Right atrium auricular region (tissue), 2 donors: ENCODE results near the gene RPS15. TPM values are rescaled to one million over a fixed set of nuclear protein-coding genes. Genes with fewer than 3 reads are reported as not detected.

Source experiments
- DNase-seq: peaks from one replicate; pipeline ENCODE4 v3.0.0-alpha.2; 2019; ENCODE audit warnings: low spot score
- H3K27ac ChIP-seq, 2 donors: fragments of 200-600 bp; sonication (generic); 1 replicate in 1 of 2; 2 replicates in 1 of 2; pipeline ENCODE4 v1.5.1; 2016 to 2019
- H3K27me3 ChIP-seq, 2 donors: fragments of 200-600 bp; sonication (generic); one replicate each; pipeline versions ENCODE4 v1.5.1 to v1.6.0; 2017 to 2019
- H3K36me3 ChIP-seq: fragments of 200-600 bp; sonication (generic); one replicate; pipeline ENCODE4 v1.5.1; 2016
- H3K4me1 ChIP-seq, 2 donors: fragments of 200-600 bp; sonication (generic); one replicate each; pipeline versions ENCODE4 v1.5.1 to v1.6.0; 2017 to 2019
- H3K4me3 ChIP-seq, 2 donors: fragments of 200-600 bp; sonication (generic); 1 replicate in 1 of 2; 2 replicates in 1 of 2; pipeline ENCODE4 v1.5.1; 2017 to 2019; ENCODE audit warnings: mild to moderate bottlenecking in 1 of 2, moderate library complexity in 1 of 2
- H3K9me3 ChIP-seq, 2 donors: fragments of 200-600 bp; sonication (generic); one replicate each; pipeline ENCODE4 v1.5.1; 2019
- CTCF ChIP-seq, 2 donors: fragments of 200-600 bp; sonication (generic); IDR thresholded peaks; one replicate each; pipeline ENCODE4 v1.5.1; 2019; ENCODE audit warnings: antibody characterized with exemption in 2 of 2
- total RNA-seq, 2 donors: library from RNA; depleted of rRNA; stranded (reverse); fragments of >200 nt; gene quantifications; one replicate each; pipeline ENCODE4 v1.1.0, GENCODE V29; 2016

RPS15 gene
- total RNA-seq, 2 donors from 2014 or later: 1,712 to 2,156 TPM

GRCh38 chr19:1461862-1462261 is 23.7 kb downstream of the RPS15 start:
- Histone ChIP-seq H3K27ac (no peak overlapping the region), H3K9me3 (no peaks in the 10 kb centered on the region), H3K27me3 (peaks cover 6 to 12% of the 10 kb centered on the region in 2 donors), H3K36me3 (no peaks in the 10 kb centered on the region), H3K4me1 (peaks cover 0 to 20% of the 10 kb centered on the region in 2 donors), H3K4me3 (no peak overlapping the region)
- no peak for DNase-seq
- TF ChIP-seq CTCF (IDR thresholded peaks at IDR 0.05): no peak

GRCh38 chr19:1465191-1466016 is 27.2 kb downstream of the RPS15 start:
- peak in 1 of 2 donors; percentile 59 for TF ChIP-seq CTCF (IDR thresholded peaks at IDR 0.05)
- no peaks in the 10 kb centered on the region for H3K9me3 ChIP-seq
- peaks cover 16 to 37% of the 10 kb centered on the region in 2 donors for H3K27me3 ChIP-seq
- peak overlapping the region in 1 of 2 donors; percentile 13 for H3K4me3 ChIP-seq
- no peaks in the 10 kb centered on the region for H3K36me3 ChIP-seq
- H3K27ac ChIP-seq: no peak overlapping the region
- DNase-seq: no peak
- peaks cover 0 to 51% of the 10 kb centered on the region in 2 donors for H3K4me1 ChIP-seq

GRCh38 chr19:1466018-1466460 is 27.8 kb downstream of the RPS15 start:
- no peak overlapping the region for H3K4me3 ChIP-seq
- TF ChIP-seq CTCF (IDR thresholded peaks at IDR 0.05): no peak
- H3K27ac ChIP-seq: no peak overlapping the region
- no peak for DNase-seq
- H3K36me3 ChIP-seq: no peaks in the 10 kb centered on the region
- no peaks in the 10 kb centered on the region for H3K9me3 ChIP-seq
- peaks cover 16 to 44% of the 10 kb centered on the region in 2 donors for H3K27me3 ChIP-seq
- H3K4me1 ChIP-seq: peaks cover 0 to 57% of the 10 kb centered on the region in 2 donors

DNA sequence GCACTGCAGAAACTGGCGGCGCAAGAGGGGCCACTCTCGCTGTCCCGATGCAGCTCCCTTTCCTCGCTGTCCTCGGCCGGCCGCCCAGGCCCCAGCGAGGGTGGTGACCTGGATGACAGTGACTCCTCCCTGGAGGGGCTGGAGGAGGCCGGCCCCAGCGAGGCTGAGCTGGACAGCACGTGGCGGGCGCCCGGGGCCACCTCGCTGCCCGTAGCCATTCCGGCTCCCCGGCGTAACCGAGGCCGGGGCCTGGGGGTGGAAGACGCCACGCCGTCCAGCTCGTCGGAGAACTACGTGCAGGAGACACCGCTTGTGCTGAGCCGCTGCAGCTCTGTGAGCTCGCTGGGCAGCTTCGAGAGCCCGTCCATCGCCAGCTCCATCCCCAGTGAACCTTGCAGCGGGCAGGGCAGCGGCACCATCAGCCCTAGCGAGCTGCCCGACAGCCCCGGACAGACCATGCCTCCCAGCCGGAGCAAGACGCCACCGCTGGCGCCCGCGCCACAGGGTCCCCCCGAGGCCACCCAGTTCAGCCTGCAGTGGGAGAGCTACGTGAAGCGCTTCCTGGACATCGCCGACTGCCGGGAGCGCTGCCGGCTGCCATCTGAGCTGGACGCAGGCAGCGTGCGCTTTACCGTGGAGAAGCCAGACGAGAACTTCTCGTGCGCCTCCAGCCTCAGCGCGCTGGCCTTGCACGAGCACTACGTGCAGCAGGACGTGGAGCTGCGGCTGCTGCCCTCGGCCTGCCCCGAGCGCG is 28.4 kb downstream of the RPS15 start:
- Histone ChIP-seq H3K27me3 (peaks cover 22 to 50% of the 10 kb centered on the region in 2 donors), H3K36me3 (no peaks in the 10 kb centered on the region), H3K4me3 (no peak overlapping the region), H3K4me1 (peaks cover 0 to 63% of the 10 kb centered on the region in 2 donors), H3K27ac (no peak overlapping the region), H3K9me3 (no peaks in the 10 kb centered on the region)
- DNase-seq: no peak
- no peak for TF ChIP-seq CTCF (IDR thresholded peaks at IDR 0.05)

- Histone ChIP-seq H3K36me3 (no peaks in the 10 kb centered on the region), H3K27me3 (peaks cover 27 to 55% of the 10 kb centered on the region in 2 donors), H3K27ac (no peak overlapping the region), H3K4me1 (peaks cover 0 to 67% of the 10 kb centered on the region in 2 donors), H3K4me3 (peak overlapping the region in 1 of 2 donors; percentile 36), H3K9me3 (no peaks in the 10 kb centered on the region)
- no peak for DNase-seq
- no peak for TF ChIP-seq CTCF (IDR thresholded peaks at IDR 0.05)
These were observed 29.0 kb downstream of the RPS15 start for GRCh38 chr19:1467215-1467489.
